Measurements from ENCODE around the gene ZNF407. TPM values are rescaled to one million over a fixed set of nuclear protein-coding genes. Genes with fewer than 3 reads are reported as not detected.

ZNF407 gene
- total RNA-seq, 1 donor: 16.6 TPM

GRCh38 chr18:74722237-74722636 lies 124.6 kb downstream of the ZNF407 start:
- peak; percentile 21 for DNase-seq (ENCODE audit: insufficient read length, low spot score, missing footprints)
- Histone ChIP-seq H2AFZ (ENCODE audit: low read length) (no peak overlapping the region), H3K4me2 (ENCODE audit: insufficient read depth, low read length) (peak overlapping the region; percentile 15)

DNA sequence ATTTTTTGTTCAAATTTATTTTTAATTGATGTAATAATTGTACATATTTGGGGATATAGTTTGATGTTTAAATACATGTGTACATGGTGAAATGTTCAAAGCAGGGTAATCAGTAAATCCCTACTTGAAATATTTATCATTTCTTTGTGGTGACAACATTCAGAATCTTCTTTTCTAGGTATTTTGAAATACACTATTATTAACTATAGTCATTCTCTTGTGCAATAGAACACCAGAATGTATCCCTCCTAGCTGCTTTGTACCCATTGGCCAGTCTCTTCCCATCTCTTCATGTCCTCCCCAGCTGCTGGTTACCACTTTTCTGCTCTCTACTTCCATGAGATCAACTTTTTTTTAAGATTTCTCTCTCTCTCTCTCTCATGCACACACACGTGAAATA lies 126.5 kb downstream of the ZNF407 start:
- DNase-seq (ENCODE audit: insufficient read length, low spot score, missing footprints): no peak
- Histone ChIP-seq H3K36me3 (ENCODE audit: insufficient read depth, low read length) (no peaks in the 10 kb centered on the region), H3K79me2 (ENCODE audit: insufficient read depth, low read length) (no peaks in the 10 kb centered on the region), H3K9me3 (ENCODE audit: low read depth, low read length) (no peaks in the 10 kb centered on the region), H3K4me3 (ENCODE audit: insufficient read depth, low read length) (no peak overlapping the region), H3K27ac (ENCODE audit: low read depth, low read length) (no peak overlapping the region), H3K4me1 (ENCODE audit: insufficient read depth, low read length) (peaks cover 9% of the 10 kb centered on the region), H2AFZ (ENCODE audit: low read length) (no peak overlapping the region), H3K4me2 (ENCODE audit: insufficient read depth, low read length) (no peak overlapping the region), H4K20me1 (ENCODE audit: insufficient read depth, low read length) (no peaks in the 10 kb centered on the region), H3K27me3 (ENCODE audit: insufficient read depth, low read length) (no peaks in the 10 kb centered on the region)
- TF ChIP-seq, protein P1, sequence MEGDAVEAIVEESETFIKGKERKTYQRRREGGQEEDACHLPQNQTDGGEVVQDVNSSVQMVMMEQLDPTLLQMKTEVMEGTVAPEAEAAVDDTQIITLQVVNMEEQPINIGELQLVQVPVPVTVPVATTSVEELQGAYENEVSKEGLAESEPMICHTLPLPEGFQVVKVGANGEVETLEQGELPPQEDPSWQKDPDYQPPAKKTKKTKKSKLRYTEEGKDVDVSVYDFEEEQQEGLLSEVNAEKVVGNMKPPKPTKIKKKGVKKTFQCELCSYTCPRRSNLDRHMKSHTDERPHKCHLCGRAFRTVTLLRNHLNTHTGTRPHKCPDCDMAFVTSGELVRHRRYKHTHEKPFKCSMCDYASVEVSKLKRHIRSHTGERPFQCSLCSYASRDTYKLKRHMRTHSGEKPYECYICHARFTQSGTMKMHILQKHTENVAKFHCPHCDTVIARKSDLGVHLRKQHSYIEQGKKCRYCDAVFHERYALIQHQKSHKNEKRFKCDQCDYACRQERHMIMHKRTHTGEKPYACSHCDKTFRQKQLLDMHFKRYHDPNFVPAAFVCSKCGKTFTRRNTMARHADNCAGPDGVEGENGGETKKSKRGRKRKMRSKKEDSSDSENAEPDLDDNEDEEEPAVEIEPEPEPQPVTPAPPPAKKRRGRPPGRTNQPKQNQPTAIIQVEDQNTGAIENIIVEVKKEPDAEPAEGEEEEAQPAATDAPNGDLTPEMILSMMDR (IDR thresholded peaks at IDR 0.05; ENCODE audit: extremely low read depth, low read depth, low read length): no peak

More at GRCh38 chr18:74722237-74722636, 124.6 kb downstream of the ZNF407 start:
- TF ChIP-seq, protein P1 (IDR thresholded peaks at IDR 0.05; ENCODE audit: extremely low read depth, low read depth, low read length): no peak
- Histone ChIP-seq H3K27me3 (ENCODE audit: insufficient read depth, low read length) (no peaks in the 10 kb centered on the region), H3K4me1 (ENCODE audit: insufficient read depth, low read length) (peaks cover 9% of the 10 kb centered on the region), H3K36me3 (ENCODE audit: insufficient read depth, low read length) (no peaks in the 10 kb centered on the region), H3K27ac (ENCODE audit: low read depth, low read length) (no peak overlapping the region), H3K9me3 (ENCODE audit: low read depth, low read length) (no peaks in the 10 kb centered on the region), H3K79me2 (ENCODE audit: insufficient read depth, low read length) (no peaks in the 10 kb centered on the region), H3K4me3 (ENCODE audit: insufficient read depth, low read length) (no peak overlapping the region), H4K20me1 (ENCODE audit: insufficient read depth, low read length) (no peaks in the 10 kb centered on the region)

GRCh38 chr18:74725690-74726089 lies 128.0 kb downstream of the ZNF407 start:
- no peaks in the 10 kb centered on the region for H3K36me3 ChIP-seq (ENCODE audit: insufficient read depth, low read length)
- no peaks in the 10 kb centered on the region for H3K9me3 ChIP-seq (ENCODE audit: low read depth, low read length)
- H3K4me3 ChIP-seq (ENCODE audit: insufficient read depth, low read length): no peak overlapping the region
- no peaks in the 10 kb centered on the region for H4K20me1 ChIP-seq (ENCODE audit: insufficient read depth, low read length)
- H3K79me2 ChIP-seq (ENCODE audit: insufficient read depth, low read length): no peaks in the 10 kb centered on the region
- DNase-seq (ENCODE audit: insufficient read length, low spot score, missing footprints): peak; percentile 13
- no peak overlapping the region for H2AFZ ChIP-seq (ENCODE audit: low read length)
- no peak overlapping the region for H3K4me2 ChIP-seq (ENCODE audit: insufficient read depth, low read length)
- no peaks in the 10 kb centered on the region for H3K27me3 ChIP-seq (ENCODE audit: insufficient read depth, low read length)
- TF ChIP-seq, protein P1 (IDR thresholded peaks at IDR 0.05; ENCODE audit: extremely low read depth, low read depth, low read length): no peak
- no peak overlapping the region for H3K27ac ChIP-seq (ENCODE audit: low read depth, low read length)
- peaks cover 12% of the 10 kb centered on the region for H3K4me1 ChIP-seq (ENCODE audit: insufficient read depth, low read length)

GRCh38 chr18:74728586-74728985 lies 130.9 kb downstream of the ZNF407 start:
- H3K27me3 ChIP-seq (ENCODE audit: insufficient read depth, low read length): no peaks in the 10 kb centered on the region
- H3K79me2 ChIP-seq (ENCODE audit: insufficient read depth, low read length): no peaks in the 10 kb centered on the region
- no peak overlapping the region for H3K27ac ChIP-seq (ENCODE audit: low read depth, low read length)
- no peak overlapping the region for H3K4me3 ChIP-seq (ENCODE audit: insufficient read depth, low read length)
- H4K20me1 ChIP-seq (ENCODE audit: insufficient read depth, low read length): no peaks in the 10 kb centered on the region
- TF ChIP-seq, protein P1 (IDR thresholded peaks at IDR 0.05; ENCODE audit: extremely low read depth, low read depth, low read length): no peak
- no peaks in the 10 kb centered on the region for H3K36me3 ChIP-seq (ENCODE audit: insufficient read depth, low read length)
- H2AFZ ChIP-seq (ENCODE audit: low read length): no peak overlapping the region
- DNase-seq (ENCODE audit: insufficient read length, low spot score, missing footprints): no peak
- H3K9me3 ChIP-seq (ENCODE audit: low read depth, low read length): no peaks in the 10 kb centered on the region
- H3K4me1 ChIP-seq (ENCODE audit: insufficient read depth, low read length): peaks cover 16% of the 10 kb centered on the region
- no peak overlapping the region for H3K4me2 ChIP-seq (ENCODE audit: insufficient read depth, low read length)

All from osteoblast (primary cell).